Bronchial epithelial cell (primary cell): Measurements from ENCODE around the gene ZNF548. TPM values are rescaled to one million over a fixed set of nuclear protein-coding genes. Genes with fewer than 3 reads are reported as not detected.

ENCODE experiments used
- DNase-seq: peaks from one replicate; pipeline ENCODE4 v3.0.0-alpha.2; 2010; ENCODE audit warnings: low read depth
- FAIRE-seq: peaks from 2 replicates; lab custom pipeline; 2011; peaks lifted over from hg19 to GRCh38; lab: Jason Lieb, UNC
- H3K27me3 ChIP-seq: 2 replicates; pipeline ENCODE4 v1.5.1; 2011; ENCODE audit warnings: low read length; ENCODE audit not compliant: control insufficient read depth, insufficient read depth
- H3K36me3 ChIP-seq: 2 replicates; pipeline ENCODE4 v1.5.1; 2011; ENCODE audit warnings: low read length; ENCODE audit not compliant: control insufficient read depth, insufficient read depth
- H3K4me3 ChIP-seq: 2 replicates; pipeline ENCODE4 v1.5.1; 2011; ENCODE audit warnings: mild to moderate bottlenecking, low read depth, low read length, control low read depth
- total RNA-seq: library from RNA; depleted of rRNA; stranded (reverse); fragments of >200 nt; gene quantifications from 2 replicates; pipeline ENCODE4 v1.2.1, GENCODE V29; 2014
- TF ChIP-seq, protein P1 (sequence below): IDR thresholded peaks from 2 replicates; pipeline ENCODE4 v1.5.1; 2011; ENCODE audit warnings: mild to moderate bottlenecking, moderate library complexity, low read length, control low read depth, inconsistent platforms; ENCODE audit not compliant: insufficient read depth, severe bottlenecking

Gene ZNF548
- total RNA-seq, 1 donor from 2014 or later = 31.9 TPM

DNA sequence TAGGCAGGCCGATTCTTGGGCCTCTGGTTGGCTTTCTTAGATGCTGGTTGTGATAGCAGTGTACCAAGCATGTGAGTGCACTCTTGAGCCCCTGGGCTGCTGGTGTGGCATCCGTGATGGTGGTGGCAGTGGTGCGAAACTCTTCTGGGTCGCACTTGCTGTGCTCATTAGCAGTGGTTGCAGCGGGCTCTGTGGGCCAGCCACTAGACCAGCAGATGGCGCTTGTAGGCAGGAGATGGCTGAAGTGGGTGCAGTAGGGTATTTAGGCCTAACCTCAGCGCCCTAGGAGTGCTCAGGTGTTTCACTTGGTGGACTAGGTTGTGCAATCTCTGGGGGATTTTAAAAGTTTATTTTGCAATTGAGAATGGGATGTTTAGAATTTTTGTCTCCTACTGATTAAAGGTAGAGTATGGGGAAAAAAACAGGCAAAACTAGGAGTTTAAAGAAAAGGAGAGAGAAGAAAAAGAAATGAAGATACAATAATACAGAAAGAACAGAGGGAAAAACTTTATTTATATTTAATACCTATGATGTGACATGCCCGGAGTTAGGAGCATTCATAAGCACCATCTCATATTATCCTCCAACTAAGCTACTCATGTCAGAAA, 17.0 kb downstream of the ZNF548 start:
- TF ChIP-seq, protein P1, sequence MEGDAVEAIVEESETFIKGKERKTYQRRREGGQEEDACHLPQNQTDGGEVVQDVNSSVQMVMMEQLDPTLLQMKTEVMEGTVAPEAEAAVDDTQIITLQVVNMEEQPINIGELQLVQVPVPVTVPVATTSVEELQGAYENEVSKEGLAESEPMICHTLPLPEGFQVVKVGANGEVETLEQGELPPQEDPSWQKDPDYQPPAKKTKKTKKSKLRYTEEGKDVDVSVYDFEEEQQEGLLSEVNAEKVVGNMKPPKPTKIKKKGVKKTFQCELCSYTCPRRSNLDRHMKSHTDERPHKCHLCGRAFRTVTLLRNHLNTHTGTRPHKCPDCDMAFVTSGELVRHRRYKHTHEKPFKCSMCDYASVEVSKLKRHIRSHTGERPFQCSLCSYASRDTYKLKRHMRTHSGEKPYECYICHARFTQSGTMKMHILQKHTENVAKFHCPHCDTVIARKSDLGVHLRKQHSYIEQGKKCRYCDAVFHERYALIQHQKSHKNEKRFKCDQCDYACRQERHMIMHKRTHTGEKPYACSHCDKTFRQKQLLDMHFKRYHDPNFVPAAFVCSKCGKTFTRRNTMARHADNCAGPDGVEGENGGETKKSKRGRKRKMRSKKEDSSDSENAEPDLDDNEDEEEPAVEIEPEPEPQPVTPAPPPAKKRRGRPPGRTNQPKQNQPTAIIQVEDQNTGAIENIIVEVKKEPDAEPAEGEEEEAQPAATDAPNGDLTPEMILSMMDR = peak; percentile 92
- DNase-seq (peak; percentile 51), FAIRE-seq (no peak)
- Histone ChIP-seq H3K36me3 (no peaks in the 10 kb centered on the region), H3K27me3 (no peaks in the 10 kb centered on the region), H3K4me3 (no peak overlapping the region)

DNA sequence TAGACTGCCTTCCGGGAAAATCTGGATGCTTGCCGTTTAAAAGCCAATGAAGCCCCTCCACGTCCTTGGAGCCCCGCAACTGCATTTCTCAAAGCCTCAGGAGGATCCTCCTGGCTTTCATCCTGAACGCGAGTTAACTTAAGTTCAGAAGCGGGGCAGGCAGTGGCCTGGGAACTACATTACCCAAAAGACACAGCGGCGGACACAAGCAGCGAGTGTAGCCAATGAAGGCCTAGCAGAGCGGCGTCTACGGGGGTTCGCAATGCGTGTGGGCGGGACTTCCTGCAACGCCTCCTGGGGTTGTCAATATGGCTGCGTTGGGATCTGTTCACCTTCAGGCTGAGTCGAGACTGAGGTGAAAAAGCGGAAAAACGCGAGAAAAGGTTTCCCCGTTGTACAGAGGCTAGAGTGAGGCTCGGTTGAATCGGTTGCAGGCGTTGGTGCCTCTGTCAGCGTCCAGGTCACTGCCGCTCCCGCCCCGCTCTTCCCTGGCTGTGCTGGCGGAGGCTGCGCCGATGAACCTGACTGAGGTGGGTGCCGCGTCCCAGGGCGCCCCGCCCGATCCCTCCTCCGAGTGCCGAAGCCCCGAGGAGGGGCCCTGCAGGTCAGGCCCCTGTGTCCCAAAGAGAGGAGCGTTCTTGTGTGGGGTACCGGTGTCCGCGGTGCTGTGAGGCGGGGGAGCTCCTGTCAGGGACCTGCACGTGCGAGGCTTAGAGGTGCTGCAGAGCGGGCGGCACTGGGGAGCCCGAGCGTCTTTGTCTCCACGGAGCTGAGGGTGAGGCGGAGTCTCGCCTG, 21.4 kb downstream of the ZNF548 start, which contains the start of gene ZNF17:
ZNF17 (plus strand) TSS at position 285 of the 795 bp plus-strand sequence. CDS start 2,455 bp downstream, outside the sequence.
- TF ChIP-seq, protein P1 = no peak
- Histone ChIP-seq H3K36me3 (no peaks in the 10 kb centered on the region), H3K27me3 (no peaks in the 10 kb centered on the region), H3K4me3 (peak within 1 kb of the TSS; percentile 68)
- FAIRE-seq (peak; percentile 81), DNase-seq (peak; percentile 90)

DNA sequence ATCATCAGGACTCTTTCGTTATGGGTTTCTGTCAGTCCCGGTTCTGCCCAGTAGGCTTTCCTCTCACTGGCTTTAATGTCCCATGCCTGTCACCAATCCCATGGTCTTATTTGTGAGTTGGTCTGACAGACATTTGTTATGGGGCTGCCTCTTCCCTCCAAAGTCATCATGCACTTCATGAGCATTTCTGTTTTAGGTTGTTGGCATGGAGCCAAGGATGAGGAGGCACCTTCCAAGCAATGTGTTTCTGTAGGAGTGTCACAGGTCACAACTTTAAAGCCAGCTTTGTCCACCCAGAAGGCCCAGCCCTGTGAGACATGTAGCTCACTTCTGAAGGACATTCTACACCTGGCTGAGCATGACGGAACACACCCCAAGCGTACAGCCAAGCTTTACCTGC, 29.8 kb downstream of the ZNF548 start:
- Histone ChIP-seq H3K27me3 (no peaks in the 10 kb centered on the region), H3K4me3 (no peak overlapping the region), H3K36me3 (peaks cover 17% of the 10 kb centered on the region)
- no peak for DNase-seq
- TF ChIP-seq, protein P1 = no peak
- FAIRE-seq = no peak

DNA sequence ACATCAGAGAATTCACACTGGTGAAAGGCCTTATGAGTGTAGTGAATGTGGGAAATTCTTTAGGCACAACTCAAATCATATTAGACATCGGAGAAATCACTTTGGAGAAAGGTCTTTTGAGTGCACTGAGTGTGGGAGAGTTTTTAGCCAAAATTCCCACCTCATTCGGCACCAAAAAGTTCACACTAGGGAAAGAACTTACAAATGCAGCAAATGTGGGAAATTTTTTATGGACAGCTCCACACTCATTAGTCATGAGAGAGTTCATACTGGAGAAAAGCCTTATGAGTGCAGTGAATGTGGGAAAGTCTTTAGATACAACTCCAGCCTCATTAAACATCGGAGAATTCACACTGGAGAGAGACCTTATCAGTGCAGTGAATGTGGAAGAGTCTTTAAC, 31.4 kb downstream of the ZNF548 start:
- no peak overlapping the region for H3K4me3 ChIP-seq
- TF ChIP-seq, protein P1 = no peak
- DNase-seq (no peak), FAIRE-seq (no peak)
- peaks cover 17% of the 10 kb centered on the region for H3K36me3 ChIP-seq
- H3K27me3 ChIP-seq = no peaks in the 10 kb centered on the region

DNA sequence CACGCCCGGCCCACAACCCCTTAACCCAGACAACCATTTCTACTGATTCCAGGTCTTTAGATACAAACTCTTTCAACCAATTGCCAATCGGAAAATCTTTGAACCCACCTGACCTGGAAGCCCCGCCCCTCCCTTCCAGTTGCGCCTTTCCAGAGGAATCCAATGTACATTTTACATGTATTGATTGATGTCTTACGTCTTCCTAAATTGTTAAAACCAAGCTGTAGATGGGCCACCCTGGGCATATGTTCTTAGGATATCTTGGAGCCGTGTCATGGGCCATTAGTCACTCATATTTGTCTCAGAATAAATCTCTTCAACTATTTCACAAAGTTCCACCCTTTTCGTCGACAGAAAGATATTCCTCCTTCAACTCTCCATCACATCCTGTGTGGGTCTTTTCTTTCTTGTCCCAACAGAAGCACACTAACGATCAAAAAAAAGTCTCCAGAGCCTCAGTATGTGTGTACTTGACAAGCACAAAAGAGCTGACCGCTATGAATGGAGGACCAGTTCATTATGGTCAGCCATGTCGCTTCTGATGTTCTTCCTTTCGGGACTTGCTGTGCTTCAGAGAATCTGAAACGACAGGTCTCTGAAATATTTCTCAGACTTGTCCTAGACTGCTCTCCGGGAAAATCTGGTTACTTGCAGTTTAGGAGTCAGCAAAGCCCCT, 44.9 kb downstream of the ZNF548 start:
- TF ChIP-seq, protein P1 = no peak
- Histone ChIP-seq H3K36me3 (no peaks in the 10 kb centered on the region), H3K27me3 (no peaks in the 10 kb centered on the region), H3K4me3 (peak overlapping the region; percentile 64)
- peak; percentile 28 for DNase-seq
- FAIRE-seq = peak; percentile 7
